GM18526 (cell line): Measurements from ENCODE around the gene KMT2B.

Experiments
- POLR2A ChIP-seq: IDR thresholded peaks from 3 replicates; pipeline ENCODE4 v1.6.1; 2011; ENCODE audit not compliant: insufficient read length; ENCODE audit errors: extremely low read depth

The KMT2B gene

GRCh38 chr19:35784503-35785338 is 66.9 kb downstream of the KMT2B start:
- TF ChIP-seq POLR2A = no peak

- TF ChIP-seq POLR2A = no peak
Observed at GRCh38 chr19:35785339-35785627, 67.5 kb downstream of the KMT2B start.

GRCh38 chr19:35786299-35787160 is 68.7 kb downstream of the KMT2B start:
- no peak for TF ChIP-seq POLR2A

GRCh38 chr19:35787227-35787799 is 69.5 kb downstream of the KMT2B start:
- no peak for TF ChIP-seq POLR2A
